HG02970 (cell line): ENCODE results near the gene PRDM4.
A peak's percentile ranks its signal among the peaks of the same experiment; 100 is the strongest.

Source experiments
- ATAC-seq: cut with Tn5 transposase; IDR thresholded peaks from one replicate; pipeline ENCODE4 v1.9.1; 2021; ENCODE audit warnings: mild to moderate bottlenecking, moderate library complexity, moderate number of reproducible peaks; ENCODE audit not compliant: unreplicated experiment, low FRiP score

The PRDM4 gene

DNA sequence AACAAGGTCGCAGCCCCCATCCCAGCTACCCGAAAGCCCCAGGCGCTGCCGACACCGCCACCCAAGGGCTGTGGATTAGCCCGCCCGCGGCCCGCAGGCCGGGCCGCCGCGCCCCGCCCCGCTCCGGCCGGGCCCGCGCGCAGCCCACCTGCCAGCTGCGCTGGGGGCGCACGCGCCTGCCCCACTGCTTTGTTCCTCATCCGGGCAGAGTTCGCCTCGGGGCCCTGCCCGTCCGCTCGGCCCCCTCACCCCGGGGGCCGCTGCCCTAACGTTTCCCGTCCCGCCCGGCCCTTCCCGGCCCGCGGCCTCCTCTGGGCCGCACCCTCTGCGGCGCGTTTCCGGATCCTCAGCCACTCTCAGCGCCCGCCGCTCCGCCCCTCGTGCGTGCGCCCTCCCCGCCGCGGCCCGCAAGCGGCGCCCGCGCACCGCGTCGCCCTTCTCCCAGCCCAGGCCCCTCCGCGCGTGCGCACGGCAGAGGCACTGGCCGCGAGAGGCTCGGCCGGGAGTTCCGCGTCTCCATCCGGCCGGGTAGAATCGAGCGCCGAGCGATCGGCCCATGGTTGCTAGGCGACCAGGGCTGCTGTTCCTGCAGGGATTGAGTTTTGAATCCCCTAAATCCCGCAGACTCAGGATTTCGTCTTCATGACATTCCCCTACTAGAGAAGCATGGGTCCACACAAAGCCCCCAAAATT lies at the start of gene PRDM4:
PRDM4 (minus strand) TSS at position 329 of the 693 bp plus-strand sequence. CDS start 622 bp downstream, outside the sequence.
- ATAC-seq, result peak; percentile 93

- ATAC-seq, result no peak
Observed at GRCh38 chr12:107807471-107808150, 46.7 kb upstream of the PRDM4 start.

- no peak for ATAC-seq
Observed at GRCh38 chr12:107805488-107806180, 44.7 kb upstream of the PRDM4 start.

GRCh38 chr12:107803092-107803491 lies 42.2 kb upstream of the PRDM4 start:
- no peak for ATAC-seq

GRCh38 chr12:107801150-107801549 lies 40.2 kb upstream of the PRDM4 start:
- no peak for ATAC-seq

- no peak for ATAC-seq
Observed at GRCh38 chr12:107798580-107798979, 37.6 kb upstream of the PRDM4 start.

GRCh38 chr12:107794451-107794850 lies 33.5 kb upstream of the PRDM4 start:
- ATAC-seq, result no peak

DNA sequence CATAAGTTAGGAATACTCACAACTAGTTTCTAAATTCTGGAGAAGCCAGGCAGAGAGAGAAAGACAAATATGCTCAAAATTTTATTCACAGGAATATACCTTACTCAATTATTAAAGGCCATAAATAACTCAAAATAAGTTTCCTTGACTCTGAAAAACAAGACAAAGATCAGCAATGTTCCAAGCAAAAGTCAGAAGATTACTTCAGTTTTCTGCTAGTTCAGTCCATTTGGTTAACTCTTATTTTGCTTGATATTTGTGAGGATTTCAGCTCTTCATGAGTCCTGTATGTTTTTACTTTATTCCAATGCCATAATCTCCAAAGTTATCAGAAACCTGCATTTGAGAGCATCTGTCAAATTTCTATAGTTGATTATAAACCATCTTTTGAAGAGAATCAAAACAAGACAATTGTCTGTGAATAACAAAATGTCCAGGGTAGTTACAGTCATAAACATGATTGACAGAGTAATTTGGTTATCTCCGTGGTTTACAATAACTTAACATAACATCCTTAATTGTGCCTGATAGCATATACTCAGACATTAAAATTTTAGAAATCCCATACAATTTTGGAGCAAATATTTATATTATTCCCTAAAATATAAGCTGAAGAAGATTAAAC lies 30.6 kb upstream of the PRDM4 start:
- no peak for ATAC-seq

DNA sequence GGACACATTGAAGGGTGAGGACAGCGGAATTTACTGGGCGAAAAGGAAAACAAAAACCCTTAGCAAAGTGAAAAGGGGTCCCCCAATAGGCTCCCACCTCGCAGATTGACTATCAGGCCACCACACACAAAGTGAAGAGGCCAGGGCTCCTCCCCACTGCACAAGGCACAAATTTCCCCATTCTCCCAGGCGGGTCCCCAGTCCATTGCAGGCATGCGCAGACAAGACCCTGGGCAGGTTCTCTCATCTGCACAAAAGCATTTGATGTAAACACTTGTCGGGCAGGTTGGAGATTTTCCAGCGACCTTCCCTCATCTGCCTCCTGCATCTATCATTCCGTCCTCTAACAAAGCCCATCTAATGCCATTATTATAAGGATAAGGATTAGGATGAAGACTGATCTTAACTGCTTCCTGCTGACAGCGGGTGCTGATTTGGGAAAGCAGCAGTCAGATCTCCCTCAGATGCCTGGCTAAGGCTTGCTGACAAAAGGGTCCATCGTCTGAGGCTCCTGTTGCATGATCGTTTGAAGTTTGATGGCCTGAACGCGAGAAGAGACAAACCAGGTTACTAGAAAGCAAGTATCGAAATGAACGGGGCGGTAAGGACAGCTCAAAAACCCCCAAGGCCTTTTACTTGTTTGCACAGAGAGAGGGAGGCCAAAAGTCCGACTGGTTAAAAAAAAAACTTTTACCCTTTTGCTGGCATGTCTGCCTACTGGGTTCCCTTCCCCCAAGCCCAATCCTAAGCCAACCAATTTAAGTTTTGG lies 27.9 kb upstream of the PRDM4 start:
- ATAC-seq, result no peak

- no peak for ATAC-seq
Observed at GRCh38 chr12:107788281-107788680, 27.3 kb upstream of the PRDM4 start.

DNA sequence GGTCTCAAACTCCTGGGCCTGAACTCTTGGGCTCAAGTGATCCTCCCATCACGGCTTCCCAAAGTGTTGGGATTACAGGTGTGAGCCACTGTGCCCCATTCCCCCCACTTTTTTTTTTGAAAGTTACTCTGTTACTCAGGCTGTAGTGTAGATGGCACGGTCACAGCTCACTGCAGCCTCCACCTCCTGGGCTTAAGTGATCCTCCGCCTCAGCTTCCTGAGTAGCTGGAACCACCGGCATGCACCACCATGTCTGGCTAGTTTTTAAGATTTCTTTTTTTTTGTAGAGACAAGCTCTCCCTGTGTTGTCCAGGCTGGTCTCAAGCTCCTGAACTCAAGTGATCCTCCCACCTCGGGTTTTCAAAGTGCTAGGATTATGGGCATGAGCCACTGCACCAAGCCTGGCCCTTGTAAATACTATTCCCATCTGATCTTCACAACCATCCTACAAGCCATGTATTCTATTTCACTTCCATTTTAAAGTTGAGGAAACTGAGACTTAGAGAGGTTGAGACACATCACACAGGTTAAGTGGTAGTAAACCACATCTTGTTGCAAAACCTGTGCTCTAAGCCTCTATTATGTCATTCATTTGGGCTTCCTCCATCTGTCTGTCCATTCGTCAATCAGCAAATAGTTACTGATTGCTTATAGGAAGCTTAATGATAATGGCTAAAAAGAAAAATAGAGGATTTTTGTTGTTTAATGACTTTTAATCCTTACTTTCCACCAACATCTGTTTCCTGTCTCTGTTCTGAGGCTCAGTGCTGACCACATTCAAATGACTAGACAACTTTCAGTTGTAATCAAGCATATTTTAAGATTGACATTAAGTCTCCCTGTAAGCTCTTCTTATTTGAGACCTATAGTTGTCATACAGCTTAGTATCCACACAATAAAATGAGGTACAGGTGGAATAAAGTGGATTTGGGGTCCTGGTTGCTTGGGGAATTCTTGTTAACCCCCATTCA lies 22.8 kb upstream of the PRDM4 start:
- no peak for ATAC-seq

- no peak for ATAC-seq
Observed at GRCh38 chr12:107782067-107782466, 21.1 kb upstream of the PRDM4 start.

DNA sequence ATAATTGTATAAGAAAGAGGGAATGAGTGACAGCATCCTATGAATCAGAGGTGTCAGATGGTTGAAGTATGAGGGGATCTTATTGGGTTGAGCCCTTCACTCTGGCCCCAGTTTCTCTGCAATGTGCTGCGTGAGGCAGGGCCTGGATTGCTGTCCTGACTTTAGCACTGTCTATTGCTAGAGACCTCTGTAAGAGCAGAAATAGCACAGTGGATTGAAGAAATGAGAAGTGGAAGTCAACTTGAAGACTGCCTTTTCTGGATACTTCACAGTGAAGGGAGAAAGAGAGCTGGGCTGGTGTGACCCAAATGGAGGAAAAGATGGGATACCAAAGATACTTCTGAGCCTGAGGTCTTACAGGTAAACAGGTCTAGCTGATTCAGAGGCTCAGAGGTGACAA lies 19.4 kb upstream of the PRDM4 start:
- ATAC-seq, result no peak

DNA sequence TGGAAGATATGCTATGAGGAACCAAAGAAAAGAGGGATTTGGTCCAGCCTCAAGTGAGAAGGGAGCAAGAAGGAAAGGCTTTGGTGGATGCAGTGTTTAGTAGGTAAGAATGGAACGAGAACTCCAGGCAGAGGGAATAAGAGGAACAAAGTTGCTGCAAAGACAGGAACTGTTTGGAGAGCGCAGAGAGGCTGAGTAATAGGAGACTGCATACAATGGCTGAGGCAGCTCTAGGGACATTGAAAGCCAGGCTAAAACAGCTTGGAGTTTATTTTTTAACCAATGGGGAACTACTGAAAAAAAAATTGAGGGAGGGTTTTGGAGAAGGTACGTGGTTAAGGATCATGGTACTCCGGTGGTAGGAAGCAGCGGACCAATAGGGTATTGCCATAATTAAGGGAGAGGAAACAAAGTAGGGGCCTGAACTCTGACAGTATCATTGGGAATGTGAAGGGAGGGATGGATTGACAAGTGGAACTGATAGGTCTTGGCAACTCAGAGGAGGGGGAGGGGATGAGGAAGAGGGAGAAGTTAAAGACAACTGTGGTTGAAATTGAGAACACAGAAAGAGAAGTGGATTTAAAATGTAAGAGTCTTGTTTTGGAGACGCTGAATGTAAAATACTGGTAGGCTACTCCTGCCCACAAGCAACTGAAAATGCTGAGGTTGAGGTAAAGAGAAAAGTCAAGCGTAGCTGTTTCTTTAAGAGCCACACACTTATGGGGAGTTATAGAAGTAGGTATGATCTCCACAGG lies 18.3 kb upstream of the PRDM4 start:
- ATAC-seq, result no peak

DNA sequence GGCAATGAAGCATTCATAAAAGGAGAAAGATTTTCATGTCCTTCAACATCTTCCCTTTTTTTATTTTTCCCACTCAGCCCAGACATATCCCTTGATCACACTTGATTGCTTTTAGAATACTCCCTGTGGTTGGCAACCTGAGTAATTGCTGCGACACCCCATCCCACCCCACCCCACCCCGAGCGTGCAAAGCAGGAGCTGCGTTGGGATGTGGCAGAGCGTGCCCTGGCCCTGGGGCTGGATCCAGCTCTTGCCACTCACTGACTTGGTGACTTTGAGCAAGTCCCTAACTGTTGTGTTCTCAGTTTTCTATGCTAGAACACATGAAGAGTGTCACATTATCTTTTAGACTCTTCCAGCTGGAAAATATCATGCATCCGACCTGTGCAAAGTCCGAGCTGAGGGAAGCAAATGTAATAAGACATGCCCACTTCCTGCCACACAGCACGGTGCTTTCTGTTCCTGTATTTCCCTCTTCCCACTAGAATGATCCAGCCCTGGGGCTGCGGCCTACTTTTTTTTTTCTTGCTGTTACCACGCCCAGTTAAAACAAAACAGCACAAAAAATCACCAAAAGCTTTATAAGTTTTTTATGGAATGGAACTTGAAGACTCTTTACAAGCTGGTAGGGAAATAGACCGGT lies 17.6 kb upstream of the PRDM4 start:
- ATAC-seq, result no peak

DNA sequence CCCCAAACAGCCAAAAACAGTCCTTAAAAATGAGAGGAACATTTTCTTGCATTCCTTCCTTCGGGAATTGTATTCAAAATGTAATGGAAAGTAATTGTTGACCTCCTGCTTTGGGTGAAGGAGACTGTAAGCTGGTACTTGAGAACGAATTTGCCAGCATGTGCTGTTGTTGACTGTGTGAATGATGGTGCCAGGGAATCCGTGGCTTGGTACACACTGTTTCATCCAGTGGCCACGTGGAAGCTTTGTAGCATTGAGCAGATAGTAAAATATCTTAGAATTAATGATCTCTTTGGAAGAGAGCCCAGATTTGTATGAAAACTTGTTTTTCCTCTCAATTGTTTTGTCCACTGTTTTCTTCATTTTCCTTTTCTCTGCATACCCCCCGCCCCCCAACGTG lies 15.2 kb upstream of the PRDM4 start:
- ATAC-seq, result no peak

GRCh38 chr12:107775093-107775721 lies 14.3 kb upstream of the PRDM4 start:
- no peak for ATAC-seq
